ENCODE results near the gene NLRC5.

The NLRC5 gene

DNA sequence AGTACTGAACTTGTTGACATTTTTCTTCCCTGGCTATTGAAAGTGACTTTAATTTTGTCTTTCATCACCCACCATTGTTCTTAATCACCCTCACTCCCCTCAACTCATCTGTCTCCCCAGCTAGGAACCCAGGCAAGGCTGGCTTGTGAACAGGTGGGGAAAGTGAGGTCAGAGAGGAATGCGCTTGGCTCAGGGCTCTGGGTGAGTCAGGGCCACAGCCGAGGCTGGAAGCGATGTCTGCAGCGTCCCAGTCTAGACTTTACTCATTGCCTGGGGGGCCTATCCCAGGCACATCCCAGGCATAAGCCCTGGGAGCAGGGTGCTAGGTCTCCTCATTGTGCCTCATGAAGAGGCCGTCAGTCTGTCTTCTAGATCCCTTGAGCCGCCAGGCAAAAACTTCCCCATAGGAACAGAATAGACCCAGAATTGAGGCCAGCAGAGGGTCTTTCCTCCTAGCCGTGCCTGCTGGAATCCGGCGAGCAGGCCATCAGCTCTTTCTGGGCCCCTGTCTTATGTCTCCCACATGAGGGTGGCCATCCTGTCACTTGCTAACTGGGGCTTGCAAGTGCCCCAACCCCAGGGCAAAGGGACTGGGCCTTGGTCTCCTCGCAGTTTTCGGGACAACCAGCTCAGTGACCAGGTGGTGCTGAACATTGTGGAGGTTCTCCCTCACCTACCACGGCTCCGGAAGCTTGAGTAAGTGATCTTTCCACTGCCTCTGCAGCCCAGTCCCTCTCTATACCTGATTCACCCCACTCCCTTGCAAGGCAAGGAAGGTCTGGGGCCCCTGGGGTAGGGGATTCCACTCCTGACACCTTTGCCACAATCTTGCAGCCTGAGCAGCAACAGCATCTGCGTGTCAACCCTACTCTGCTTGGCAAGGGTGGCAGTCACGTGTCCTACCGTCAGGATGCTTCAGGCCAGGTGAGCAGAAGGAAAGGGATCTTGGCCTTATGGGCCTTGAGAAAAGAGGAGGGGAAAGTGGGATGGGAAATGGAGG is 40.1 kb downstream of the NLRC5 start:
- no peaks in the 10 kb centered on the region for H3K4me1 ChIP-seq (ENCODE audit: control insufficient read depth, insufficient read depth, low read length)
- H3K9ac ChIP-seq (ENCODE audit: low read length): no peak overlapping the region
- H3K9me3 ChIP-seq (ENCODE audit: control insufficient read depth, low read length): no peaks in the 10 kb centered on the region
- peaks cover 28% of the 10 kb centered on the region for H3K36me3 ChIP-seq (ENCODE audit: control insufficient read depth, insufficient read depth, low read length, severe bottlenecking)
- no peak overlapping the region for H3K4me3 ChIP-seq (ENCODE audit: low read length)
- H3K27me3 ChIP-seq (replicated peaks; ENCODE audit: control insufficient read depth, insufficient read depth, low read length): no peaks in the 10 kb centered on the region
- DNase-seq (ENCODE audit: low read depth): no peak

DNA sequence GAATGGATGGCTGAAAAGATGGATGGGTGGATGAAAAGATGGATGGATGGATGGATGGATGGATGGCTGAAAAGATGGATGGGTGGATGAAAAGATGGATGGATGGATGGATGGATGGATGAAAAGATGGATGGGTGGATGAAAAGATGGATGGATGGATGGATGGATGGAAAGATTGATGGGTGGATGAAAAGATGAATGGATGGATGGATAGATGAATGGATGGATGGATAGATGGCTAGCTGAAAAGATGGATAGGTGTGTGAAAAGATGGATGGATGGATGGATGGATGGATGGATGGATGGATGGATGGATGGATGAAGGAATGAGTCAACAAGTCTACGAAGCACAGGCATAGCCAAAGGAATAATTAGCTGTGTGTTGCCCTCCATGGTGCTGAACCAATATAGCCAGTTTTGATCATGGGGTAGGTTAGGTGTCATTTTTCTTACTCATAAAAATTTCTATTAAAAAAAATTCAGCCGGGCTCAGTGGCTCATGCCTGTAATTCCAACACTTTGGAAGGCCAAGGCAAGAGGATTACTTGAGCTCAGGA is 41.1 kb downstream of the NLRC5 start:
- Histone ChIP-seq H3K36me3 (ENCODE audit: control insufficient read depth, insufficient read depth, low read length, severe bottlenecking) (peaks cover 31% of the 10 kb centered on the region), H3K4me1 (ENCODE audit: control insufficient read depth, insufficient read depth, low read length) (no peaks in the 10 kb centered on the region), H3K27me3 (replicated peaks; ENCODE audit: control insufficient read depth, insufficient read depth, low read length) (no peaks in the 10 kb centered on the region), H3K9me3 (ENCODE audit: control insufficient read depth, low read length) (no peaks in the 10 kb centered on the region), H3K4me3 (ENCODE audit: low read length) (no peak overlapping the region), H3K9ac (ENCODE audit: low read length) (no peak overlapping the region)
- no peak for DNase-seq (ENCODE audit: low read depth)

DNA sequence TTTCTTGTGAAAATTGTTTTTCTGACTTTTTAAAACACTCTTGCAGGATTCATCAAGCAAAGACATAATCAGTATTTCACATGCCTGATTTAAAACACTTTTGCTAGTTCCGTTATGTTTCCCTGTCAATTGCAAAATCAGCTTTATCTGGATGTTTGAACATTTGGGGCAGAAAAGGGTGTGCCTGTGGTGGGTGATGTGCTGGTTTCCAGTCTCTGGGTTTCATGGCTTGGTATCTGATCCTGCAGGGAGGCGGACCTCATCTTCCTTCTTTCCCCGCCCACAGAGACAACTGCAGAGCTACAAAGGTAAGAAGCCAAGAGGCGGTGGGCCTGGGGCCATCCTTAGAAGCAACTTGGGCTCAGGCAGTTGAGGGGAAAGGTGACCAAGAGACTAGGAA is 41.8 kb downstream of the NLRC5 start:
- Histone ChIP-seq H3K4me1 (ENCODE audit: control insufficient read depth, insufficient read depth, low read length) (peaks cover 4% of the 10 kb centered on the region), H3K4me3 (ENCODE audit: low read length) (no peak overlapping the region), H3K27me3 (replicated peaks; ENCODE audit: control insufficient read depth, insufficient read depth, low read length) (no peaks in the 10 kb centered on the region), H3K9ac (ENCODE audit: low read length) (no peak overlapping the region), H3K36me3 (ENCODE audit: control insufficient read depth, insufficient read depth, low read length, severe bottlenecking) (peaks cover 24% of the 10 kb centered on the region), H3K9me3 (ENCODE audit: control insufficient read depth, low read length) (no peaks in the 10 kb centered on the region)
- DNase-seq (ENCODE audit: low read depth): no peak

DNA sequence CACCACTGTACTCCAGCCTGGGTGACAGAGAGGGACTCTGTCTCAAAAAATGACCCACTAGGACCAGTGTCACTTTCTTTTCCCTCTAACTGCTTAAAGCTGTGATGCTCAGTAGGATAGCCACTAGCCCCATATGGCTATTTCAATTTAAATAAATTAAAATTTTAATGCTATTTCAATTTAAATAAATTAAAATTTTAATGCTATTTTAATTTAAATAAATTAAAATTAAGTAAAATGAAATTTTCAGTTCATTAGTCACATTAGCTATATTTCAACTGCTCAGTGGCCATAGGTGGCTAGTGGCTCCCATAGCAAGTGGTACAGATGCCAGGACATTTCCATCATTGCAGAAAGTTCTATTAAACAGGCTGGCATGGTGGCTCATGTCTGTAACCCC is 43.0 kb downstream of the NLRC5 start:
- Histone ChIP-seq H3K27me3 (replicated peaks; ENCODE audit: control insufficient read depth, insufficient read depth, low read length) (no peaks in the 10 kb centered on the region), H3K9me3 (ENCODE audit: control insufficient read depth, low read length) (no peaks in the 10 kb centered on the region), H3K4me3 (ENCODE audit: low read length) (no peak overlapping the region), H3K9ac (ENCODE audit: low read length) (no peak overlapping the region), H3K4me1 (ENCODE audit: control insufficient read depth, insufficient read depth, low read length) (peaks cover 16% of the 10 kb centered on the region), H3K36me3 (ENCODE audit: control insufficient read depth, insufficient read depth, low read length, severe bottlenecking) (peaks cover 17% of the 10 kb centered on the region)
- DNase-seq (ENCODE audit: low read depth): no peak

DNA sequence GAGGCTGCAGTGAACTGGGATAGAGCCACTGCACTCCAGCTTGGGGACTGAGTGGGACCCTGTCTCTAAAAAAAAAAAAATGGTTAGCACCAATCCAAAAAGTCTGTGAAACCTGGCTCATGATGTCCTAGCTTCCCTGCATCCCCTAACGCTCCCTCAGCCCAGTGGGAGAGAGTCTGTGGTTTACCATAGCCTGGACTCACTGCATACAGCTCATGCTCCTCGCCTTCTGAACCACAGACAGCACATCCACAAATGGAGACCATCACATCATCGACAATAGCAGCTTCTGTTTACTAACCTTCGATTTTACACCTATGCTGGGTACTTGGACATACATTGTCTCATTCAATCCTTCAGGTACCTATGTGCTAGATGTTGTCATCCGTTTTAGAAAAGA is 43.6 kb downstream of the NLRC5 start:
- no peak overlapping the region for H3K9ac ChIP-seq (ENCODE audit: low read length)
- no peak for DNase-seq (ENCODE audit: low read depth)
- H3K27me3 ChIP-seq (replicated peaks; ENCODE audit: control insufficient read depth, insufficient read depth, low read length): no peaks in the 10 kb centered on the region
- no peaks in the 10 kb centered on the region for H3K9me3 ChIP-seq (ENCODE audit: control insufficient read depth, low read length)
- H3K36me3 ChIP-seq (ENCODE audit: control insufficient read depth, insufficient read depth, low read length, severe bottlenecking): peaks cover 17% of the 10 kb centered on the region
- H3K4me1 ChIP-seq (ENCODE audit: control insufficient read depth, insufficient read depth, low read length): peaks cover 21% of the 10 kb centered on the region
- no peak overlapping the region for H3K4me3 ChIP-seq (ENCODE audit: low read length)

DNA sequence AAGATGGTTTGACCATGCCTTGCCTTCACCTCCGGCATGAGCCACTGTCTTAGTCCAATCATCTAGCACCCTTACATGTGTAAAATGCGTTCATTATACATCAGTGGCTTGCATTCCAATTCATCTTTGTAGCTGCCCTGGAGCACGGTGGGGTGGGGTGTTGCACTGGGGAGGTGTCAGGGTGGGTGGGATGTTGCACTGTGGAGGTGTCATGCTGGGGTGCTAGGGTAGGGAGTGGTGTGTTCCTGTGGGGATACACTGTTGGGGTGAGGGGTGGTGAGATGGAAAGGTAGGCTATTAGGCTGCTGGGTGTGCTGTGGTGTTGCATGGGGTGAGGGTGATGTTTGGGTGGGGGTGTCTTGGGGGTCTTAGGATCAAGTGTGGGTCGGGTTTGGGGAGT is 47.0 kb downstream of the NLRC5 start:
- Histone ChIP-seq H3K9ac (ENCODE audit: low read length) (no peak overlapping the region), H3K4me3 (ENCODE audit: low read length) (no peak overlapping the region), H3K4me1 (ENCODE audit: control insufficient read depth, insufficient read depth, low read length) (peaks cover 43% of the 10 kb centered on the region), H3K9me3 (ENCODE audit: control insufficient read depth, low read length) (peaks cover 4% of the 10 kb centered on the region), H3K36me3 (ENCODE audit: control insufficient read depth, insufficient read depth, low read length, severe bottlenecking) (peaks cover 25% of the 10 kb centered on the region), H3K27me3 (replicated peaks; ENCODE audit: control insufficient read depth, insufficient read depth, low read length) (no peaks in the 10 kb centered on the region)
- no peak for DNase-seq (ENCODE audit: low read depth)

DNA sequence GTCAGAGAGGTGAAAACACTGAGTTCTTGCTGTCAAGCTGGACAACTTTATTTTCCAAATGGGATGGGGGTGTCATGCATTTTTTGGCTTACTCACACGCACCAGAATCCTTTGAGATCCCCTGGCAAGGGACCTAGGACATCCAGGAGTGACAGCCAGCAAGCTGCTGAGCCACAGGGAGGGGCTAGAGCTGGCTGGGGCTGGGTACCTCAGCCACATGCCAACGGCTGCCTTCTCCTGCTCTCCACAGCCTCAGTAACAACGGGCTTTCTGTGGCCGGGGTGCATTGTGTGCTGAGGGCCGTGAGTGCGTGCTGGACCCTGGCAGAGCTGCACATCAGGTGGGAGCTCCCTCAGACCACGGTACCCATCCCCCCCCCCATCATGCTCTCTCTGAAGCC is 47.6 kb downstream of the NLRC5 start:
- peaks cover 47% of the 10 kb centered on the region for H3K4me1 ChIP-seq (ENCODE audit: control insufficient read depth, insufficient read depth, low read length)
- no peak overlapping the region for H3K4me3 ChIP-seq (ENCODE audit: low read length)
- DNase-seq (ENCODE audit: low read depth): no peak
- H3K9ac ChIP-seq (ENCODE audit: low read length): peak overlapping the region; percentile 2
- peaks cover 27% of the 10 kb centered on the region for H3K36me3 ChIP-seq (ENCODE audit: control insufficient read depth, insufficient read depth, low read length, severe bottlenecking)
- no peaks in the 10 kb centered on the region for H3K27me3 ChIP-seq (replicated peaks; ENCODE audit: control insufficient read depth, insufficient read depth, low read length)
- H3K9me3 ChIP-seq (ENCODE audit: control insufficient read depth, low read length): peaks cover 4% of the 10 kb centered on the region

DNA sequence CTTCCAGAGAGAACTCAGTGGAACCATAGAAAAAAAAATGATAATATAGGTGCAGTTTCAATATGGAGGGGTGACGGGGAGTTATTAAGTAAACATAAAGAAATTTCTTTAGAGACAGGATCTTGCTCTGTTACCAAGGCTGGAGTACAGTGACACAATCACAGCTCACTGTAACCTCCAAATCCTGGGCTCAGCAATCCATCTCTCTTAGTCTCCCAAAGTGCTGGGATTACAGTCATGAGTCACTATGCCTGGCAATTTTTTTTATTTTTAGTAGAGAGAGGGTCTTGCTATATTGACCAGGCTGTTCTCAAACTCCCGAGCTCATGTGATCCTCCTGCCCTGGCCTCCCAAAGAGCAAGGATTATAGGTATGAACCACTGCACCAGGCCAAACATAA is 48.8 kb downstream of the NLRC5 start:
- Histone ChIP-seq H3K9ac (ENCODE audit: low read length) (peak overlapping the region; percentile 36), H3K4me1 (ENCODE audit: control insufficient read depth, insufficient read depth, low read length) (peaks cover 56% of the 10 kb centered on the region), H3K9me3 (ENCODE audit: control insufficient read depth, low read length) (peaks cover 4% of the 10 kb centered on the region), H3K27me3 (replicated peaks; ENCODE audit: control insufficient read depth, insufficient read depth, low read length) (no peaks in the 10 kb centered on the region), H3K36me3 (ENCODE audit: control insufficient read depth, insufficient read depth, low read length, severe bottlenecking) (peaks cover 25% of the 10 kb centered on the region), H3K4me3 (ENCODE audit: low read length) (no peak overlapping the region)
- peak; percentile 34 for DNase-seq (ENCODE audit: low read depth)

DNA sequence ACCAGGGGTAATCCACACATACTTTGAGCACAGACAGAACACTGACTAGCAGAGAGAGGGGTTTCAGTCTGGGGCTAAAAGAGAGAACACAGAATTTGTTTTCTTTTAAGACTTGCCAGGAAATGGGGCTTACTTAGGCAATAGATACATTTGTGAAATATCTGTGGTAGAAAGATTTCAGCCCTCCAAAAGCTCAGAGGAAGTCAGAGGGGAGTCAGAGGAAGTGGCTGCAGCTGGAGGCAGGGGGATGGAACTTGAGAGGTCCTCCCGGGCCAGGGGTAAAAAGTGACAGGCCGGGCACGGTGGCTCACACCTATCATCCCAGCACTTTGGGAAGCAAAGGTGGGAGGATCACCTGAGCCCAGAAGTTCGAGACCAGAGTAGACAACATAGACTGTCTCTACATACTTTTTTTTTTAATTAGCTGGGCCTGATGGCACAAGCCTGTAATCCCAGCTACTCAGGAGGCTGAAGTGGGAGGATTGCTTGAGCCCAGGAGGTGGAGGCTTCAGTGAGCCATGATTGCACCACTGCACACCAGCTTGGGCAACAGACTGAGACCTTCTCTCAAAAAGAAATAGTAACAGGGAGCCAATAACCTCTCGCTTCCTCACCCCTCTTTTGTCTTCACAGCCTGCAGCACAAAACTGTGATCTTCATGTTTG is 49.9 kb downstream of the NLRC5 start:
- no peak overlapping the region for H3K4me3 ChIP-seq (ENCODE audit: low read length)
- peak; percentile 83 for DNase-seq (ENCODE audit: low read depth)
- peaks cover 4% of the 10 kb centered on the region for H3K9me3 ChIP-seq (ENCODE audit: control insufficient read depth, low read length)
- H3K36me3 ChIP-seq (ENCODE audit: control insufficient read depth, insufficient read depth, low read length, severe bottlenecking): peaks cover 18% of the 10 kb centered on the region
- H3K27me3 ChIP-seq (replicated peaks; ENCODE audit: control insufficient read depth, insufficient read depth, low read length): no peaks in the 10 kb centered on the region
- peaks cover 56% of the 10 kb centered on the region for H3K4me1 ChIP-seq (ENCODE audit: control insufficient read depth, insufficient read depth, low read length)
- H3K9ac ChIP-seq (ENCODE audit: low read length): peak overlapping the region; percentile 36

DNA sequence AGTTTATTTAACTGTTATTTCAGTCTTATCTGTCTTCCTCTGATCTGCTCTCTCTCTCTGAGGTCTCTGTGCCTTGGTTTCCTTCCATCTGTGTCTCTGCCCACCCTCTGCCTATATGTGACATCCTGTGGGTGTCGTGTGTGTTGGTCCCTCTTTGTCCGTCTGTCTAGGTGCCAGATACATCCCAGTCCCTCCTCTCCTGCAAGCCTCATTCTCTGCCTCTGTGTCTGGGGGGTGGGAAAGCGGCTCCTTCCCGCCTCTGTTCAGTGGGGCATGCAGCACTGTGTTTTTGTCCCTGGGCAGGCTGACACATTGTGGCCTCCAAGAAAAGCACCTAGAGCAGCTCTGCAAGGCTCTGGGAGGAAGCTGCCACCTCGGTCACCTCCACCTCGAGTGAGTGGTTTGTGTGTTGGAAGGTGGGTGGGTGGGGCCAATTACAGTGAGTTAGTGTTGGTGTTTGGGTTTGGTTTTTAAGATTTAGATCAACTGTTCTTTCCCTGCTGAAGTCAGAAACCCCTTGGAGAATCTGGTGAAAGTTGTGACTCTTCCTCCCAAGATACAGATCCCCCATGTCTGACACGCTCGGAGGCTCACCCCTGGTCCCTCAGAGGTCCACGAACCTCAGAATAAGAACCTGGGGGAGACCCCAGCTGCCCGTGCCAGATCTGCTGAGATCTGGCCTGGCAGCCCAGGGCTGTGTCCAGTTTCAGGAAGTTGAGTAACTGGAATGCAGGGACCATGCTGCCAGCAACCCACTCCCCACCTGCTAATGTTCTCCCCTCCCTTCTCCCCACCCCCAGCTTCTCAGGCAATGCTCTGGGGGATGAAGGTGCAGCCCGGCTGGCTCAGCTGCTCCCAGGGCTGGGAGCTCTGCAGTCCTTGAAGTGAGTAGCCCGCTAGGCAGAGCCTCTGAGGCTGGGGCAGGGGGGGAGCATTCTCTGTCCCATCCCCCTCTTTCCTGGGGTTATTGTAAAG is 52.1 kb downstream of the NLRC5 start:
- Histone ChIP-seq H3K9me3 (ENCODE audit: control insufficient read depth, low read length) (peaks cover 4% of the 10 kb centered on the region), H3K9ac (ENCODE audit: low read length) (no peak overlapping the region), H3K4me3 (ENCODE audit: low read length) (no peak overlapping the region), H3K27me3 (replicated peaks; ENCODE audit: control insufficient read depth, insufficient read depth, low read length) (no peaks in the 10 kb centered on the region), H3K36me3 (ENCODE audit: control insufficient read depth, insufficient read depth, low read length, severe bottlenecking) (peaks cover 14% of the 10 kb centered on the region), H3K4me1 (ENCODE audit: control insufficient read depth, insufficient read depth, low read length) (peaks cover 63% of the 10 kb centered on the region)
- DNase-seq (ENCODE audit: low read depth): no peak
